HG03095 (cell line): ENCODE data around the gene ADCY3.

Experiments
- ATAC-seq: cut with Tn5 transposase; IDR thresholded peaks from one replicate; pipeline ENCODE4 v1.9.1; 2021; ENCODE audit warnings: moderate library complexity; ENCODE audit not compliant: unreplicated experiment

Gene ADCY3

GRCh38 chr2:24926602-24927252 lies 6.7 kb upstream of the ADCY3 start:
- ATAC-seq, result no peak

GRCh38 chr2:24926220-24926601 lies 6.2 kb upstream of the ADCY3 start:
- no peak for ATAC-seq

GRCh38 chr2:24925815-24926214 lies 5.8 kb upstream of the ADCY3 start:
- no peak for ATAC-seq

GRCh38 chr2:24924732-24925131 lies 4.7 kb upstream of the ADCY3 start:
- no peak for ATAC-seq

GRCh38 chr2:24924266-24924665 lies 4.2 kb upstream of the ADCY3 start:
- ATAC-seq, result no peak

- no peak for ATAC-seq
Observed at GRCh38 chr2:24923106-24923505, 3.1 kb upstream of the ADCY3 start.

GRCh38 chr2:24922556-24922955 lies 2.5 kb upstream of the ADCY3 start:
- ATAC-seq, result no peak

GRCh38 chr2:24920809-24921441 lies 888 bp upstream of the ADCY3 start:
- no peak for ATAC-seq

GRCh38 chr2:24919506-24920097 lies 435 bp downstream of the ADCY3 start:
- ATAC-seq, result peak; percentile 21

GRCh38 chr2:24919037-24919505 lies 966 bp downstream of the ADCY3 start:
- no peak for ATAC-seq

- ATAC-seq, result no peak
Observed at GRCh38 chr2:24918326-24919036, 1.6 kb downstream of the ADCY3 start.

GRCh38 chr2:24917731-24918325 lies 2.2 kb downstream of the ADCY3 start:
- ATAC-seq, result no peak

GRCh38 chr2:24917086-24917485 lies 3.0 kb downstream of the ADCY3 start:
- no peak for ATAC-seq

- no peak for ATAC-seq
Observed at GRCh38 chr2:24915796-24916195, 4.2 kb downstream of the ADCY3 start.

GRCh38 chr2:24915175-24915574 lies 4.9 kb downstream of the ADCY3 start:
- ATAC-seq, result no peak

- ATAC-seq, result no peak
Observed at GRCh38 chr2:24914713-24915112, 5.3 kb downstream of the ADCY3 start.

GRCh38 chr2:24913911-24914310 lies 6.1 kb downstream of the ADCY3 start:
- ATAC-seq, result no peak

- ATAC-seq, result no peak
Observed at GRCh38 chr2:24912986-24913385, 7.1 kb downstream of the ADCY3 start.

- no peak for ATAC-seq
Observed at GRCh38 chr2:24912523-24912922, 7.5 kb downstream of the ADCY3 start.

GRCh38 chr2:24910245-24910644 lies 9.8 kb downstream of the ADCY3 start:
- ATAC-seq, result no peak

- no peak for ATAC-seq
Observed at GRCh38 chr2:24909555-24910177, 10.4 kb downstream of the ADCY3 start.
